GM12878 (cell line): Measurements from ENCODE around the gene HINT3. TPM values are rescaled to one million over a fixed set of nuclear protein-coding genes. Genes with fewer than 3 reads are reported as not detected.

ENCODE experiments used
- ATAC-seq: fragments of 200-7000 bp; cut with Tn5 transposase; 3 replicates; pipeline ENCODE4 v1.9.1; 2020; ENCODE audit warnings: mild to moderate bottlenecking, moderate library complexity
- BruUV-seq: library from RNA; stranded (reverse); fragments of 400-500 nt; replicated peaks from 2 replicates; lab custom pipeline; 2021; lab: Mats Ljungman, UMichigan
- CTCF ChIA-PET: fragments of 300-600 bp; sonication (Branson Sonifier 250); formaldehyde crosslinking; extraction: SDS; loops from one replicate; lab custom pipeline; 2021; ENCODE audit warnings: inconsistent platforms; lab: Yijun Ruan, JAX
- POLR2A ChIA-PET: fragments of 350-600 bp; formaldehyde crosslinking; extraction: SDS; loops from one replicate; lab custom pipeline; 2021; ENCODE audit warnings: inconsistent platforms; lab: Charles Lee
- RAD21 ChIA-PET: fragments of 300-600 bp; sonication (Branson Sonifier 250); formaldehyde crosslinking; loops from one replicate; lab custom pipeline; 2023; ENCODE audit warnings: antibody characterized with exemption; ENCODE audit not compliant: unreplicated experiment; lab: Charles Lee
- SMC1A ChIA-PET: fragments of 300-600 bp; sonication (Branson Sonifier 250); formaldehyde crosslinking; loops from one replicate; lab custom pipeline; 2023; ENCODE audit not compliant: unreplicated experiment, uncharacterized antibody; lab: Charles Lee
- DNase-seq: peaks from one replicate; pipeline ENCODE4 v3.0.0-alpha.2; 2011; ENCODE audit warnings: low read depth, low spot score
- FAIRE-seq: peaks from 3 replicates; lab custom pipeline; 2011; peaks lifted over from hg19 to GRCh38; lab: Jason Lieb, UNC
- H2AFZ ChIP-seq: 2 replicates; pipeline ENCODE4 v1.6.0; 2011; ENCODE audit warnings: low read depth, low read length, control low read depth; ENCODE audit not compliant: control insufficient read depth
- H3K27ac ChIP-seq: 2 replicates; pipeline ENCODE4 v1.5.1; 2011; ENCODE audit warnings: control low read depth; ENCODE audit not compliant: control insufficient read depth, insufficient read depth
- H3K27me3 ChIP-seq, 2 experiments: replicated peaks in 1 of 2; 2 replicates each; pipeline versions ENCODE4 v1.6.0 to v1.6.1; 2011; ENCODE audit warnings: low read length in 1 of 2; ENCODE audit not compliant: control insufficient read depth in 2 of 2, insufficient read depth in 2 of 2
- H3K36me3 ChIP-seq, 2 experiments: 2 replicates each; pipeline ENCODE4 v1.5.1; 2011; ENCODE audit warnings: low read length in 1 of 2; ENCODE audit not compliant: control insufficient read depth in 2 of 2, insufficient read depth in 2 of 2
- H3K4me1 ChIP-seq: 2 replicates; pipeline ENCODE4 v1.6.1; 2011; ENCODE audit warnings: mild to moderate bottlenecking, low read length, moderate library complexity, mixed read lengths; ENCODE audit not compliant: control insufficient read depth, insufficient read depth
- H3K4me2 ChIP-seq: 2 replicates; pipeline ENCODE4 v1.6.0; 2011; ENCODE audit warnings: control low read depth; ENCODE audit not compliant: control insufficient read depth, insufficient read depth
- H3K4me3 ChIP-seq: fragments of 200-600 bp; sonication (generic); 2 replicates; pipeline ENCODE4 v1.5.1; 2016
- H3K79me2 ChIP-seq: 2 replicates; pipeline ENCODE4 v1.6.0; 2011; ENCODE audit warnings: low read length; ENCODE audit not compliant: control insufficient read depth, insufficient read depth
- H3K9ac ChIP-seq: 2 replicates; pipeline ENCODE4 v1.8.0; 2011; ENCODE audit warnings: low read length, control low read depth, mixed read lengths; ENCODE audit not compliant: control insufficient read depth, insufficient read depth
- H3K9me3 ChIP-seq: replicated peaks from 3 replicates; pipeline ENCODE4 v1.5.1; 2011; ENCODE audit warnings: mild to moderate bottlenecking, low read length; ENCODE audit not compliant: control insufficient read depth, insufficient read depth
- H4K20me1 ChIP-seq: 2 replicates; pipeline ENCODE4 v1.6.0; 2011; ENCODE audit not compliant: control insufficient read depth, insufficient read depth
- ASH2L ChIP-seq: fragments of 300-600, 200-600 bp; sonication (generic); IDR thresholded peaks from 2 replicates; pipeline ENCODE4 v1.6.1; 2017; ENCODE audit warnings: low read depth, mild to moderate bottlenecking, borderline replicate concordance
- BHLHE40 ChIP-seq, 2 experiments: fragments of 450-650 bp in 1 of 2; IDR thresholded peaks; 2 replicates each; pipeline ENCODE4 v1.6.1; 2011 to 2017; ENCODE audit warnings: low read depth in 2 of 2, borderline replicate concordance in 1 of 2, improper control_type of control experiment in 1 of 2, low read length in 1 of 2, mild to moderate bottlenecking in 1 of 2
- CBX5 ChIP-seq: sonication (generic); IDR thresholded peaks from 2 replicates; pipeline ENCODE4 v1.6.1; 2016; ENCODE audit warnings: low read depth, moderate library complexity, mild to moderate bottlenecking, inconsistent platforms
- CEBPB ChIP-seq, 2 experiments: fragments of 150-350 bp in 1 of 2; IDR thresholded peaks; 2 replicates each; pipeline ENCODE4 v1.6.1; 2012 to 2014; ENCODE audit warnings: low read depth in 2 of 2, low read length in 2 of 2, borderline replicate concordance in 1 of 2, inconsistent platforms in 1 of 2
- HCFC1 ChIP-seq: fragments of 150-350 bp; IDR thresholded peaks from 2 replicates; pipeline ENCODE4 v1.6.1; 2014; ENCODE audit warnings: low read length
- IKZF2 ChIP-seq, 2 experiments: fragments of 450-650 bp; IDR thresholded peaks; 2 replicates each; pipeline ENCODE4 v1.6.1; 2017; ENCODE audit warnings: mild to moderate bottlenecking in 2 of 2, moderate library complexity in 2 of 2
- JUNB ChIP-seq: IDR thresholded peaks from 2 replicates; pipeline ENCODE4 v1.6.1; 2016; ENCODE audit warnings: antibody characterized with exemption, mild to moderate bottlenecking
- MEF2A ChIP-seq: IDR thresholded peaks from 2 replicates; pipeline ENCODE4 v1.6.1; 2011; ENCODE audit warnings: low read depth, mild to moderate bottlenecking, low read length, moderate library complexity; ENCODE audit not compliant: insufficient read depth
- NR2F1 ChIP-seq: fragments of 450-650 bp; conservative IDR thresholded peaks from 2 replicates; pipeline ENCODE4 v1.6.1; 2017; ENCODE audit warnings: mild to moderate bottlenecking
- PAX8 ChIP-seq: fragments of 450-650 bp; IDR thresholded peaks from 2 replicates; pipeline ENCODE4 v1.6.1; 2017; ENCODE audit warnings: mild to moderate bottlenecking, moderate library complexity
- POU2F2 ChIP-seq: IDR thresholded peaks from 3 replicates; pipeline ENCODE4 v1.6.1; 2011; ENCODE audit warnings: low read depth, mild to moderate bottlenecking, low read length, borderline replicate concordance
- RAD21 ChIP-seq: IDR thresholded peaks from 2 replicates; pipeline ENCODE4 v1.6.1; 2011; ENCODE audit warnings: mild to moderate bottlenecking, low read depth, low read length, moderate library complexity; ENCODE audit not compliant: insufficient read depth
- SIX5 ChIP-seq: IDR thresholded peaks from 2 replicates; pipeline ENCODE4 v1.6.1; 2011; ENCODE audit warnings: mild to moderate bottlenecking, low read depth, low read length, moderate library complexity; ENCODE audit not compliant: severe bottlenecking
- TARDBP ChIP-seq: IDR thresholded peaks from 2 replicates; pipeline ENCODE4 v1.6.1; 2016; ENCODE audit warnings: borderline replicate concordance
- TCF12 ChIP-seq: IDR thresholded peaks from 2 replicates; pipeline ENCODE4 v1.6.1; 2011; ENCODE audit warnings: low read depth, mild to moderate bottlenecking, low read length
- ZZZ3 ChIP-seq: IDR thresholded peaks from 2 replicates; pipeline ENCODE4 v1.6.1; 2011; ENCODE audit warnings: low read depth; ENCODE audit not compliant: control insufficient read depth, insufficient read length
- WGBS: methylation state at CpG from one replicate; pipeline ENCODE4 v1.1.6; 2016; ENCODE audit warnings: low lambda C conversion rate; ENCODE audit not compliant: insufficient replicate concordance, insufficient coverage; ENCODE audit errors: missing lambda C conversion rate; 5-methylcytosine and 5-hydroxymethylcytosine counted together
- in situ Hi-C: fragments of 300-500 bp; cut with MboI; formaldehyde crosslinking; loops from 9 replicates; pipeline ENCODE4 v1.14.3; 2018; ENCODE audit warnings: mixed read lengths
- intact Hi-C: fragments of 100-400 bp; cut with micrococcal nuclease; formaldehyde crosslinking; loops from one replicate; pipeline ENCODE4 v1.14.2; 2022; ENCODE audit not compliant: unreplicated experiment
- polyA plus RNA-seq, 11 experiments: library from polyadenylated mRNA; depleted of rRNA in 4 of 11; unstranded in 6 of 11; stranded (reverse) in 5 of 11; fragments of >200 nt; fragmentation: Nextera tagmentation in 4 of 11; fragmentation: Illumina TruSeq in 1 of 11; extraction: Ambion mirVana in 4 of 11; extraction: Trizol in 1 of 11; gene quantifications; 1 replicate in 1 of 11; 2 replicates in 10 of 11; pipeline versions ENCODE4 v1.2.1 to v1.2.3, GENCODE V29; 2011 to 2016; ENCODE audit warnings: inconsistent platforms in 2 of 11, missing spikeins in 2 of 11, low read depth in 1 of 11
- total RNA-seq, 4 experiments: library from RNA; depleted of rRNA in 3 of 4; stranded (reverse); fragments of >200 nt in 3 of 4; fragmentation: Illumina TruSeq in 1 of 4; extraction: Trizol in 1 of 4; gene quantifications; 2 replicates each; pipeline versions ENCODE4 v1.2.1 to v1.2.3, GENCODE V29; 2013 to 2021
- TF ChIP-seq, protein P1 (sequence below): fragments of 450-650 bp; formaldehyde crosslinking; IDR thresholded peaks from 2 replicates; pipeline ENCODE4 v1.4.0; 2022; ENCODE audit warnings: mild to moderate bottlenecking, moderate library complexity
- TF ChIP-seq, protein P2 (sequence below): fragments of 450-650 bp; IDR thresholded peaks from 2 replicates; pipeline ENCODE4 v1.6.1; 2017; ENCODE audit warnings: mild to moderate bottlenecking, moderate library complexity

Gene HINT3
- total and polyA plus RNA-seq, 10 of the 15 experiments (the other 5 are each of a cell fraction or from before 2014, with no cell fraction given): 0.72 to 9.1 (median 5.4) TPM

DNA sequence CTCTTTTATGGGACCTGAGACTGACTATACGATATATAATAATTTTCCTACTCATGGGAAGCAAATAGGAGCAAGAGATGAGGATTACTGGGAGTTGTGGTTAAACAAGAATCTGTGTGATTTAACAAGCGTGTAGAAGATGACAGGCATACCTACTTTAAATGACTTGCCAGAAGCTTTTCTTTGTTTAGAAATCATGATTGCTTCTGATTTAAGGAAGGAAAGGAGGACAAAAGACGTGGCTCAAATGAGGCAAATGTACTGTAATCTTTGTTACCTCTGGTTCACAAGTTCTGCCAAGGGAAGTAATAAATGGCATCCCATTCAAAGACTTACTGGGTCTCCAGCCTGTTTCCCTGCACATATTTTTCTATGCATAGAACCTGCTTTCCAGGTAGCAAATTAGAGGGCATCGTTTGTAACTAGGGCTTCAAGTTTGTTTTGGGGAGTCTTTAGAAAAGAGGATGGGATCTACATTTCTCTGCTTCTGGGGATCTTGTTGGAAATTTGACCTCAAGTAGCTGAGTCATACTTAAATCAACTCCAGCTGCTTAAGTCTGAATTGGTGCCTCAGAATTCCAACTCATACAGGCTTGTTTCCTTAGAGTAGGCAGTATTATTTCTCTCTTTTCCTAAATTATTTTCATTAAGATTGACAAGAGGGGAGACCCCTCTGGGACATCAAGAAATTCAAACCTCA lies 26.8 kb downstream of the HINT3 start:
- no peak overlapping the region for H3K4me2 ChIP-seq
- RAD21 ChIA-PET: no interaction called here
- SMC1A ChIA-PET: interaction anchor here (0.9 kb wide), 1 partner anchor 9 kb away, joined by 3 read pairs; no protein-coding TSS in a partner anchor
- no TSS peak for BruUV-seq
- DNase-seq (no peak), FAIRE-seq (no peak), ATAC-seq (no peak)
- in situ Hi-C loops: no loop called here
- no peaks in the 10 kb centered on the region for H4K20me1 ChIP-seq
- H3K36me3 ChIP-seq: no peaks in the 10 kb centered on the region
- 69% methylated on average over 4 of the region's 4 CpGs for WGBS
- POLR2A ChIA-PET: no interaction called here
- CTCF ChIA-PET: interaction anchor here (0.6 to 4.0 kb wide), 3 partner anchors 9 to 321 kb away, joined by 3 to 44 read pairs (median 42); no protein-coding TSS in a partner anchor
- H3K9ac ChIP-seq: no peak overlapping the region
- H3K79me2 ChIP-seq: peaks cover 32% of the 10 kb centered on the region
- H3K27me3 ChIP-seq: no peaks in the 10 kb centered on the region
- intact Hi-C loops: no loop called here
- no peak overlapping the region for H2AFZ ChIP-seq
- H3K27ac ChIP-seq: no peak overlapping the region
- H3K9me3 ChIP-seq: no peaks in the 10 kb centered on the region
- no peak overlapping the region for H3K4me3 ChIP-seq
- H3K4me1 ChIP-seq: peaks cover 5% of the 10 kb centered on the region; the same call in 1 of the 2 replicates
- no peak for TF ChIP-seq TCF12
- no peak for TF ChIP-seq NR2F1
- no peak for TF ChIP-seq TARDBP
- TF ChIP-seq ASH2L: no peak
- TF ChIP-seq, protein P1, sequence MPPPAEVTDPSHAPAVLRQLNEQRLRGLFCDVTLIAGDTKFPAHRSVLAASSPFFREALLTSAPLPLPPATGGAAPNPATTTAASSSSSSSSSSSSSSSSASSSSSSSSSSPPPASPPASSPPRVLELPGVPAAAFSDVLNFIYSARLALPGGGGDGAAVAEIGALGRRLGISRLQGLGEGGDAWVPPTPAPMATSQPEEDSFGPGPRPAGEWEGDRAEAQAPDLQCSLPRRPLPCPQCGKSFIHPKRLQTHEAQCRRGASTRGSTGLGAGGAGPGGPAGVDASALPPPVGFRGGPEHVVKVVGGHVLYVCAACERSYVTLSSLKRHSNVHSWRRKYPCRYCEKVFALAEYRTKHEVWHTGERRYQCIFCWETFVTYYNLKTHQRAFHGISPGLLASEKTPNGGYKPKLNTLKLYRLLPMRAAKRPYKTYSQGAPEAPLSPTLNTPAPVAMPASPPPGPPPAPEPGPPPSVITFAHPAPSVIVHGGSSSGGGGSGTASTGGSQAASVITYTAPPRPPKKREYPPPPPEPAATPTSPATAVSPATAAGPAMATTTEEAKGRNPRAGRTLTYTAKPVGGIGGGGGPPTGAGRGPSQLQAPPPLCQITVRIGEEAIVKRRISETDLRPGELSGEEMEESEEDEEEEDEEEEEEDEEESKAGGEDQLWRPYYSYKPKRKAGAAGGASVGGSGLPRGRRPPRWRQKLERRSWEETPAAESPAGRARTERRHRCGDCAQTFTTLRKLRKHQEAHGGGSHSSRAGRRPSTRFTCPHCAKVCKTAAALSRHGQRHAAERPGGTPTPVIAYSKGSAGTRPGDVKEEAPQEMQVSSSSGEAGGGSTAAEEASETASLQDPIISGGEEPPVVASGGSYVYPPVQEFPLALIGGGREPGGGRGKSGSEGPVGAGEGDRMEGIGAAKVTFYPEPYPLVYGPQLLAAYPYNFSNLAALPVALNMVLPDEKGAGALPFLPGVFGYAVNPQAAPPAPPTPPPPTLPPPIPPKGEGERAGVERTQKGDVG (CRISPR knock-in tag): no peak
- TF ChIP-seq, protein P2, sequence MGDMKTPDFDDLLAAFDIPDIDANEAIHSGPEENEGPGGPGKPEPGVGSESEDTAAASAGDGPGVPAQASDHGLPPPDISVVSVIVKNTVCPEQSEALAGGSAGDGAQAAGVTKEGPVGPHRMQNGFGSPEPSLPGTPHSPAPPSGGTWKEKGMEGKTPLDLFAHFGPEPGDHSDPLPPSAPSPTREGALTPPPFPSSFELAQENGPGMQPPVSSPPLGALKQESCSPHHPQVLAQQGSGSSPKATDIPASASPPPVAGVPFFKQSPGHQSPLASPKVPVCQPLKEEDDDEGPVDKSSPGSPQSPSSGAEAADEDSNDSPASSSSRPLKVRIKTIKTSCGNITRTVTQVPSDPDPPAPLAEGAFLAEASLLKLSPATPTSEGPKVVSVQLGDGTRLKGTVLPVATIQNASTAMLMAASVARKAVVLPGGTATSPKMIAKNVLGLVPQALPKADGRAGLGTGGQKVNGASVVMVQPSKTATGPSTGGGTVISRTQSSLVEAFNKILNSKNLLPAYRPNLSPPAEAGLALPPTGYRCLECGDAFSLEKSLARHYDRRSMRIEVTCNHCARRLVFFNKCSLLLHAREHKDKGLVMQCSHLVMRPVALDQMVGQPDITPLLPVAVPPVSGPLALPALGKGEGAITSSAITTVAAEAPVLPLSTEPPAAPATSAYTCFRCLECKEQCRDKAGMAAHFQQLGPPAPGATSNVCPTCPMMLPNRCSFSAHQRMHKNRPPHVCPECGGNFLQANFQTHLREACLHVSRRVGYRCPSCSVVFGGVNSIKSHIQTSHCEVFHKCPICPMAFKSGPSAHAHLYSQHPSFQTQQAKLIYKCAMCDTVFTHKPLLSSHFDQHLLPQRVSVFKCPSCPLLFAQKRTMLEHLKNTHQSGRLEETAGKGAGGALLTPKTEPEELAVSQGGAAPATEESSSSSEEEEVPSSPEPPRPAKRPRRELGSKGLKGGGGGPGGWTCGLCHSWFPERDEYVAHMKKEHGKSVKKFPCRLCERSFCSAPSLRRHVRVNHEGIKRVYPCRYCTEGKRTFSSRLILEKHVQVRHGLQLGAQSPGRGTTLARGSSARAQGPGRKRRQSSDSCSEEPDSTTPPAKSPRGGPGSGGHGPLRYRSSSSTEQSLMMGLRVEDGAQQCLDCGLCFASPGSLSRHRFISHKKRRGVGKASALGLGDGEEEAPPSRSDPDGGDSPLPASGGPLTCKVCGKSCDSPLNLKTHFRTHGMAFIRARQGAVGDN: no peak
- no peak for TF ChIP-seq RAD21
- no peak for TF ChIP-seq MEF2A
- no peak for TF ChIP-seq ZZZ3
- no peak for TF ChIP-seq BHLHE40 (IDR thresholded peaks at IDR 0.05; ENCODE audit: borderline replicate concordance in 1 of 2, low read depth in 2 of 2, low read length in 1 of 2)
- TF ChIP-seq PAX8: no peak
- TF ChIP-seq CBX5: no peak
- no peak for TF ChIP-seq CEBPB (IDR thresholded peaks at IDR 0.05; ENCODE audit: borderline replicate concordance in 1 of 2, low read depth in 2 of 2, low read length in 2 of 2)
- no peak for TF ChIP-seq SIX5
- TF ChIP-seq POU2F2: no peak
- TF ChIP-seq IKZF2 (IDR thresholded peaks at IDR 0.05): no peak
- no peak for TF ChIP-seq JUNB
- TF ChIP-seq HCFC1: no peak
